Activated naive CD4-positive, alpha-beta T cell treated with anti-CD3 and anti-CD28 coated beads, Interleukin-2, amount 50 U/mL, for 16 hours (primary cell): ENCODE data around the gene RSPRY1.
"Not testable (repeated sequence)": the region's sequence is repeated elsewhere in the genome, so short reads cannot be mapped to it uniquely, and the experiment has no call there.

Experiments used
- DNase-seq: peaks from one replicate; pipeline ENCODE4 v3.0.0-alpha.2; 2020

The RSPRY1 gene

DNA sequence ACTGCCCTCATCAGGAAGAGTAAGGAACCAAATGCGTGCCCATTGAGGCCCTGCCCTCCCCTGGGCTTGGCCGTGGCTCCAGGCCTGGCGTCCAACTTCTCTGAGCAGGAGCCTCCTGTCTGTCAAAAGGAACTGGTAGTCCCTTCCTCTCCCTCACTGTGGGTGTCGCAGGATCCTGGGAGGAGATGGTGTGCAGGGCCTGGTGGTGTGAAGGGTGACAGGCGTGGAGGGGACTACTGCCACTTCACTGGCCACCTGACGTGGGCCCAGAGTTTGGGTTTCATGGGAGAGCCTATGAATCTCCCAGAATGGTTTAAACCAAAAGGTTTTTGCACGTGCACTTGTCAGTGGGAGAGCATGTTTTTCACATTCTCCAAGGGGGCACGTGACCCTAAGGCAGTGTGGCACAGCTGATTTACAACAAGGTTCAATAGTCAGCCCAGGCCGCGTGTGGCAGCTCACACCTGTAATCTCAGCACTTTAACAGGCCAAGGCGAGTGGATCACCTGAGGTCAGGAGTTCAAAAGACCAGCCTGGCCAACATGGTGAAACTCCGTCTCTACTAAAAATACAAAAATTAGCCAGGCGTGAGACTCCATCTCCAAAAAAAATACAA lies 71.4 kb downstream of the RSPRY1 start:
- DNase-seq = no peak

DNA sequence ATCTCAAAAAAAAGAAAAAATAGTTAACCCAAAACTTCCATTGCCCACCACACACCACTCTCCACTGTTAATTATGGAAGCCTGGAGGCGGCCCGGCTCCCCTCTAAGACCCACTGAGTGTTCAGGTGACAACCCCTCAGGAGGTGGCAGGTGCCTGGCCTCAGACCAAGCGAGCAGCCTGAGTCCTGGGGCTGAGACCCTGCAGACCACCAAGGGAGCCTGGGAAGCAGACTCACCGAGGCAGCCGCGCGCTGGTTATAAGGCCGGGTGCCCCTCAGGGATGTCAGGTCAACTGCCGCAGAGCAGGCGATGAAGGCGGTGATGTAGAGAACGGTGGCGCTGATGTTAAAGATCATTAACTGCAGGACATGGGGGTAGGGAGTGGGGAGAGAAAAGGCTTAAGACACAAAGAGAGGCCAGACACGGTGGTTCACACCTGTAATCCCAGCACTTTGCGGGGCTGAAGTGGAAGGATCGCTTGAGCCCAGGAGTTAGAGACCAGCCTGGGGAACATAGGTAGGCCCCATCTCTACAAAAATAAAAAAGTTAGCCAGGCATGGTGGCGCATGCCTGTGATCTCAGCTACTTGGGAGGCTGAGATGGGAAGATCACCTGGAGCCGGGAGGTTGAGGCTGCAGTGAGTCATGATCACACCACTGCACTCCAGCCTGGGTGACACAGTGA lies 72.2 kb downstream of the RSPRY1 start:
- DNase-seq = no peak

DNA sequence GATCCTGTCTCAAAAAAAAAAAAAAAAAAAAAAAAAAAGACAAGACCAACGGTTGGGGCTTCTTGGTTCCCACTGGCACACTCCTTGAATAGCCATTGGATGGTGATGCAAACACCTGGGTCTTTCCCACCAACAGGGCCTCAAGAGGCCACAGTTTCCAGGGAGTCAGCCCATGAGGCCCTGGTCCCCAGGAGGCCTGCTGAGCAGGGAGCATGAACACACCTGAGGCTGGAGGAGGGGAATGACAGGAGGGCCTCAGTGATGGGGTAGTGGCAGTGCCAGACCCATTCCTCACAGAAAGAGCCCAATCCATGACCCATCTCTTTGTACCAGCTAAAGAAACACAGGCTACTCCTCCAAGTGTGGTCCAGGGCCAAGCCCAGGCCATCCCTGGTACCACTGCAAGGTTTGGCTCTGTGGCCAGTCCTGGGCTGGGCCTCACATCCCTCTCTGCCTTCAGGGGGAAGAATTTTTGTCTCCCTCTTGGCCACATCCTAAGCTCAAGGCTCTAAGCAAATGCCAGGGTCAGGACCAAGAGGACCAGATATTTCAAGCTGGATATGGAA lies 72.9 kb downstream of the RSPRY1 start:
- DNase-seq = no peak

DNA sequence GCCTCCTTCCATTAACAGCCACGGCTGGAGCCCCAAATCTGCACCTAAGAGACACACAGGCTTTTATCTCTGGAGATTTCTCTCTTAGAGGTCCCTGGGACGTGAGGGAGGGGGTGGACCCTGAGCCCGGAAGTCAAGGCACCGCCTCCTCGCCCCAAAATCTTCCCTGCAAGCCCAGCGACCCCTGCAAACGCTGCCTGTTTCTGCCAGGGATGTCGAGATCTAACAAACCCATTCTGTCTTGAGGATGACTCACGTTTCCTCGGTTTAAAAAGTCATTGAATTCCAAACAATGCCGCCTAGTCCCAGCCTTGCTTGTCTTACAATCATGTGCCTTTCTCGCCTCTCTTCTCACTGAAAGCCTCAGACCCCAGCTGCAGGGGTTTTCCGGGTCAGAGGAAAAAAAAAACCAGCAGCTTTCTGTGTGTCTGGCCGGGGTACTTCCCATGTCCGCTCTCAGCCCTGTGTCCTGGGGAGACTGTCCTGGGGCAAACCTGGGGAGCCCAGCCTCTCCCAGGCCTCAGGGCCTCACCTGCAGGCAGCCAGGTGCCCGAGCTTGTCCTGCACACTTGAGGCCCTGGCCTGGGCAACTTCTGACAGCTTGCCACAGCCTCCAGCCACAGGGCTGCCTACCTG lies 74.3 kb downstream of the RSPRY1 start:
- no peak for DNase-seq

DNA sequence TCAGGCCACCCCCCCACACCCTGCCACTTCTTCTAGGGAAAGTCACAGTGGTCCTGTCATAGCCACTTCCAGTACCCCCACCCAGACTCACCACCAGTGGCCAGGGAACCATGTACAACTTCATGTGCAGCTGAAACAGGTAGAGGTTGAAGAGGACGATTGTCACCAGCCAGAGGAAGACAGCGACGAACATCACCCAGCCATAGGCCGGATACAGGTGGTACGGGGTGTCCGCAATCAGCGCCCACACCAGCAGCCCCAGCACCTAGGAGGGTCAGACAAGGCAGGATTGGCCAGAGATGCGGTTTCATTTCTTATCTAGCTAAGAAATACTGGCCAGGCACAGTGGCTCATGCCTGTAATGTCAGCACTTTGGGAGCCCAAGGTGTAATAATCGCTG lies 75.7 kb downstream of the RSPRY1 start:
- no peak for DNase-seq

DNA sequence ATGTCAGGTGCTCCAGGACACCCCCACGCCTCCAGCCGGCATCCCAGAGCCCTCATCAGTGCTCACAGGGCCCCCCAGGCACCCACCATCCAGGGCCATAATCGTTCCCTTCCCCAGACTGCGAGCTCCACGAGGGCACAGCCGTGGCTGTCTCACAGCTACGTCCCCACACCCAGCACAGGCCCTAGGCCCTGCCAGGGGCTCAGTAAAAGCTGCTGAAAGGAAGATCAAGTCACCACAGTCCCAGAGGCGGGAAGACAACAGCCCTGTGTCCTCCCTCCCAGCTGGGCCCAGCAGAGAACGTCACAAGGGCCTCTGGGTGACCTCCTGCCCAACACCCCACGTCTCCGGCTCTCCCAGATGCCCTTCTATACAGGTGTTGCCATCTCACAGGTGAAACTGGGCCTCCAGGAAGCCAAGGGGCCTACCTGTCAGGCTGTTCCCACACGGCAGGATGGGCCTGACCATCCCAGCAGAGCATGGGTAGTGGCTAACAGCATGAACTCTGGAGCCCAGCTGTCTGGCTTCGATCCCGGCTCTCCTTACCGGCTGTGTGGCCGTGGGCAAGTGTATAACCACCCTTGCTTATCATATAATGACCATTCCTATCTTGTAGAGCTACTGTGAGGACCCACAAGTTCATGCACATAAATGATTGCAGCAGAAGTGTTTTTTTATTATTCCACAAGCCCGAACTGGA lies 76.9 kb downstream of the RSPRY1 start:
- DNase-seq = no peak

DNA sequence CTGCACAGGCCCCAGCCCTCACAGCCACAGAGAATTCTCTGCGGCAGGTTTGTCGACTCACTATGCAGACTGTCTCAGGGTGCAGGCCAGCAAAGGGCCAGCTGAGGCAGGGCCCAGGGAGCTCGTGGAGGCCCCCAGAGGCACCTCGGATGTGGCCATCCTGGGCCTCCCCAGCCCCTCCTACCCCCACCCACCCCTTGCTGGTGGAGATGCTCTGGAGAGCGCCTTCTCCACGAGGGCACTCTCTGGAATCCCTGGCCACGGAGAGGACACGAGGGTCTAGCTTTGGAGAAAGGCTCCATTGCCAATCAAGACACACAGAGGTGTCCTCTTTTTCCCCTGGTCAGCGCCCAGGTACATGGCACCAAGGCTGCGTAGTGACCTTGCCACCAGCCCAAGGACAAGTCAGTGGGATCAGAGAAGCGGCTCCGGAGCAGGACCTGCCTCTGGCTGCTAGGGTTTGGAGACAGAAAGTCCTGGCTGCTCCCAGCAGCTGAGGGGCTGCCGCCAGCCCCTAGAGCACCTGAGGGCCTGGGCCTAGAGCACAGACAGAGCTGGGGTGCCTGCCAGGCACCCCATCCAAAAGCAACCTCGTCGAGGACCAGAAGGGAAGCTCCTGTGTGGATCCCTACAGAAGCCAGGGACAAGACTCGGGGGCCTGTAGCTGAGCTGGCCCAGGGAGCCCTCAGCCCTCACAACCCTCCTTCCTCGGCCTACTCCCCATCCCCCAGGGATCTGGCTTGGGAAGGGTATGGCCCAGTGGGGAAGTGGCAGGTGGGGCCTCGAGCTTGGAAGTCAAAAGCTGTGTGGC lies 77.6 kb downstream of the RSPRY1 start:
- DNase-seq = no peak

DNA sequence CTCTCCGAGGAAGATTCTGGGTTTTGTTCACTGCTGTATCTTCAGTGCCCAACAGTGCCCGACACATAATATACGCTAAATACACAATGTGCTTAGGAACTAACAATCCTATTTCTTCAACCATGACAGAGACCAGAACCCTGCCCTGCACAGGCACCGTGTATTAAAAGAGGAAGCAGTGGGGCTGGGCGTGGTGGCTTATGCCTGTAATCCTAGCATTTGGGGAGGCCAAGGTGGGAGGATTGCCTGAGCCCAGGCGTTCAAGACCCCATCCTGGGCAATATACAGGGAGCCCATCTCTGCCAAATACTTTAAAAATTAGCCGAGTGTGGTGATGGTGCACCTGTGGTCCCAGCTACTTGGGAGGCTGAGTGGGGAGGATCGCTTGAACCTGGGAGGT lies 78.3 kb downstream of the RSPRY1 start:
- DNase-seq = no peak

DNA sequence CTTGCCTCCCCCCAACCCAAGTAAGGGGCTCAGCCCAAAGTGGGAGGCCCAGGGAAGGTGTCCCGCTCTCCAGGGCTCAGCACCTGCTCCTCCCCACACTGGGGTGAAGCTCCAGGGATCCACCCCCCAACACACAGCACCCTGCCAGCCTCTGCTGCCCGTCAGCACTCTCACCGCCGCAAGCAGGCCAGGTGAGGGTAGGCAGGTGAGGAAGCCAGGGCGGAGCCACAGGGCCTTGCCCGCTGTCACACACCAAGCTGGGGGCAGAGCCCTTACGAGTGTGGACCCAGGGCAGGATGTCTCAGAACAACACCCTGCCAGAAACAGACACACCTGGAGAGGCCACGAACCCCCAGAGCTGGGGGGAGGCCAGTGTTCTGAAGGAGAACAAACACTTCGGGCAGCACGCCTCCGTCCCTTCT lies 78.8 kb downstream of the RSPRY1 start:
- no peak for DNase-seq

DNA sequence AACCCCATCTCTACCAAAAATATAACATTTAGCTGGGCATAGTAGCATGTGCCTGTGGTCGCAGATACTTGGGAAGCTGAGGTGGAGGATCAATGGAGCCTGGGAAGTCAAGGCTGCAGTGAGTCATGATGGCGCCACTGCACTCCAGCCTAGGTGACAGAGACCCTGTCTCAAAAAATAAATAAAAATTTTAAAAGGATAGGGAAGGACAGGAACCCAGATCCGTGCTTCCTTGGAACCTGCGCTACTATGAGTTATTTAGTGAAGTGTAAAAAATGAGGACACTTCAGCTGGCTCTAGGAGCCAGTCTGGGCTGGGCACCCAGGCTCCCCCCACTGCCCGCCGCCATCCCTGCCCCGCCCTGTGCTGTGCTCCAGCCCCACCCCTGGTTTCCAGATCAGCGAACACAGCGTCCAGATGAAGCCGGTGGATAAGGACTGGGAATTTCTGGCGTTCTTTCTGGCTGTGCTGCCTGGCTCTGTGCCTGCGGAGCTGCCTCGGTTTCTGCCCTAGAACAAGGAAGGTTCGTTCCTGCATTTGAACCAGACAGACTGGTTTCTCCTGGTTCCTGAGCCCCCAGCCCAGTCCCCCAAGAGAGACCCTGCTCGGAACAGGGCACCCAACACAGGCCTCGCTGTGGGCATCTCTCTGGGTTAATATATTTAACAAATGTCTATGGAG lies 79.9 kb downstream of the RSPRY1 start:
- no peak for DNase-seq

DNA sequence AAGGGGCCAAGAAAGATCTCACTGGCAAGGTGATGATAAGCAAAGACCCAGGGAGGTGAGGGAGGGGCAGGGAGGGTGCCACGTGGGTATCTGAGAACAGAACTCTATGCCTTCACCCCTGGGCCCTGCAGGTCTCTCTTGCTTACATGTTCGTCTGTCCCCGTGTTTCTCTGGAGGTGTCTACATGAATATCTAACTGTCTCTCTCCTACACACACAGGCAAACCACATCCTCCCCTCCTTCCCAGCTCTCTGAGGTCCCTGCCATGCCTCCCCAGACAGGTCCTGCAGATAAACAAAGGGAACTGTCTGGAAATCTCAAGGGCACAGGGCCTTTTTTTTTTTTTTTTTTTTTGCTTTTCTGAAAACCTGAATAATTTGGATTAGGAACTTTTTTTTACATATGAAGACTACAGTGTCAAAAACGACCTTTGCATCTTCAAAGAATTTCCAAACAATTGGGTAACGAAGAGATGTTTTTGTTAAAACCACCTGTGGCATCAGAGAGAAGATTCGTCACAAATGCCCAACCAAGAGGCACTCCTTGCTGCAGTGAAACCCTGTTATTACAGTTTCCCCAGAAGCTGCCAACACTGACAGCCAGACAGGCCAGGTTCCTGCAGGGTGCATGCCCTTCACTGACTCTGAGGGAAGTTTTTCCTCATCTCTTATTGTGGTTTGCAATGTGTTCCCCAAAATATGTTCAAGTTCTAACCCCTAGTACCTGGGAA lies 80.6 kb downstream of the RSPRY1 start:
- peak; percentile 42 for DNase-seq

DNA sequence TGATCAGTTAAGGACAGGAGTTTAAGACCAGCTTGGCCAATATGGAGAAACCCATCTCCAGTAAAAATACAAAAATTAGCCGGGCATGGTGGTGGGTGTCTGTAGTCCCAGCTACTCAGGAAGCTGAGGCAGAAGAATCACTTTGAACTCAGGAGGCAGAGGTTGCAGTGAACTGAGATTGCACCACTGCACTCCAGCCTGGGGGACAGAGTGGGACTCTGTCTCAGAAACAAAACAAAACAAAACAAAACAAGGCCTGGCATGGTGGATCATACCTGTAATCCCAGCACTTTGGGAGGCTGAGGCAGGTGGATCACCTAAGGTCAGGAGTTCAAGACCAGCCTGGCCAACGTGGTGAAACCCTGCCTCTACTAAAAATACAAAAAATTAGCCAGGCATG lies 81.2 kb downstream of the RSPRY1 start:
- DNase-seq = not testable (repeated sequence)

DNA sequence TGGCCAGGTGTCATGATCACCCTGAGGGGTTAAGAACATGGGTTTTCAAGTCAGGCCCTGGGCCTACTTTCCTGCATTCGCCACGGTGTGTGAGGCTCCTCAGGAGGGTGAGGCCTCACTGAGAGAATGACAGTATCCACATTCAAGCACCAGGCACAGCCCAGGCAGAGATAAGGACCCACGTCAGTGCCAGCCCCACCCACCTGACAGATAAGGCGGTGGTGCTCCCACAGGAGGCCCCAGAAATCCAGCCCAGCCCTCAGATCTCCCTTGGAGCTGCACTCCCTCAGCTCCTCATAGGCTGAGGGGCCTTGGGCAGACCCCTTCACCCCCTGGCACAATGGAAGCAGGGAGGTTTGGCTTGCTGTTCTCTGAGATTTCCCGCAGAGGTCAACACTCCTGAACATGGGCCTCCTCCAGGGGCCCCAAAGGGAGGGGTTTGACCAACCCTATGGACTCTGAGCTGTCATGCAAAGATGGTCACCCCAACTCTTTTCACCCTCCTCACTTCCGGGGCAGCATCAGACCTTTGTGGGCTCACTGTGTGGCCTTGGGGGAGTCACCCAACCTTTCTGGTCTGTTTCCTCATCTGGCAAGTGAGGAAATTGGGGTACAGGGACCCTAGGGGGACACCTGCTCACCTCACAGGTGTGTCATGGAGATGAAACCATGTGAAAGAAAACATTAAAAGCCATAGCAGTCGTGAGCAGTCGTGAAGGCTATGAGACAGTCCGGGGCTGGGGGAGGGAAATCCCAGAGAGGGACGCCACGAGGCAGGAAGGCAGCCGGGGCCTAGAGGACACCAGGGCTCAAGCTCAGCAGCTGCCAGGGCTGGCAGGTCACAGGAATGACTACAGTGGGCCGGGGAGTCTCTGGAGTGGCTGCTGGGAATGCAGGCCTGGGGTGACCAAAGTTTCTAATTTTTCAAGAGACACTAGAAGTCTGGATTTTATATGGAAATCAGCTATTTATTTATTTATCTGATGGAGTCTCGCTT lies 83.0 kb downstream of the RSPRY1 start:
- DNase-seq = no peak

DNA sequence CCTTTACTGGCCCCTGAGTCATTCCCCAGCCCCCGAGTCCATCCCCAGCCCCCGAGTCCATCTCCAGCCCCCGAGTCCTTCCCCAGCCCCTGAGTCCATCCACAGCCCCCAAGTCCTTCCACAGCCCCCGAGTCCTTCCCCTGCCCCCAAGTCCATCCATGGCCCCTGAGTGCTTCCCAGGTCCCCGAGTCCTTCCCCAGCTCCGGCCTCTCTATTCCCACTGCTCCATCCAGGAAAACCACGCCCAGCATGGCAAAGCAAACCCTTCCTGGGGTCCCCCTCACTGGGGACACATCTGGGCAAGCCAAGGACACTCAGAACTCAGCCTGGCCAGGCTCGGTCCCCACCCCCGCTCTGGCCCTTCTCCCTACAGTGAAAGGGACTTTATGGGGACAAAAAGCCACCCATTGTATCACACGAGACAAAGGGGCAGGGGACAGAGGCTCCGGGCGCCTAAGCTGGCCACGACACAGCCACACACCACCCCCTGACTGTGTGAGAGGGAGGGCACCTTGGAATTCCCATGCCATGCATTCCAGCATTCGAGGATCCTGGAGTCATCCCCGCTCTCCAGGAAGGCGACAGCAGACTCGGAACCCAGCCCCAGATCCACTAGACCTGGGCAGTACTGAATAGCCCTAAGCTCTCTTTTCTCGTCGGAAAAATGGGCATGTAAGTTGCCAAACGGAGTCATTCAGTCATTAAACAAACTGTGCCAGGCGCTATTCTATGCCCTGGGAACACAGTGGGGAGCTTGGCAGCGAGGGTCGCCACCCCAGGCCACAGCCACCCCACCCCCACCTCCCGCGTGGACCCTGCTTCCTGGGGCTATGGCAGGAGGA lies 84.3 kb downstream of the RSPRY1 start:
- no peak for DNase-seq

DNA sequence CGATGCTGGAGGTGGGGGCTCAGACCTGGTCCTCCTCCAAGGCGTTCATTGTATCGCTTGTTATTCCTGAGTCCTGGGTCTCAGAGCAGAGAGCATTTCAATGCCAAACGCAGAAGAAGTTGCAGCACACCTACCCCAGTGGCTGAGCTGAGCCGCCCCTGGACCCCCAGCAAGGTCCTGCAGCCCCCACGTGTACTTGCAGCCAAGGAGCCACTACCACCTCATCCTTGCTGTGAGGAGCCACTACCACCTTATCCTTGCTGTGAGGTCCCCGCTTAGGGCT lies 84.9 kb downstream of the RSPRY1 start:
- DNase-seq = no peak

DNA sequence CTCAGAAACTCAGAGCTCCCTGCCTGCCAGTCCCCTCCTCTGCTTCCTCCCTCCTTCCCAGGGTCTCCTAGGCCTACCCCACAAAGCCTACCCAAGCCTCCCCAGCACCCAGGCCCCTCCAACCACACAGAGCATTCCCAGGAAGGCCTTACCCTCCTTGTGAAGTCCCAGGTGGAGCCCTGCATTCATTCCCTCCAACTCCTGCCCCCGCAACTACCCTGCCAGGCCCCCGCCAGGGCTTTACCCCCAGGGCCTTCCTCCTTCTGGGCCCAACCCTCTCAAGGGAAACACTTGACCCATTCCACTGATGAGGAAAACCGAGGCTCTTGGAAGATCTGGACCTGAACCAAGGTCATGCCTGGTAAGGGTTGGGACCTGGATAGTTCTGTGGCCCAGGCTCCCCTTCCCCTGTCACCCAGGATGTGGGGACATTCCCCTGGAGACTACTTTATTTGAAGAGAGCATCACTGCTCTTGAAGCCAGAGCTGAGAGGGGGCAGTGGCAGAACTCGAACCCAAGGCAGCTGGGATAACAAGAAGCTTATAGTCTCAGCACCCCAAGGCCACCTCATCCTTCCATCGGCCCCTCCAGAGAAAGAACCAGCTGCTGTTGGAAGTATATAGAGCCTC lies 85.9 kb downstream of the RSPRY1 start:
- DNase-seq = no peak

DNA sequence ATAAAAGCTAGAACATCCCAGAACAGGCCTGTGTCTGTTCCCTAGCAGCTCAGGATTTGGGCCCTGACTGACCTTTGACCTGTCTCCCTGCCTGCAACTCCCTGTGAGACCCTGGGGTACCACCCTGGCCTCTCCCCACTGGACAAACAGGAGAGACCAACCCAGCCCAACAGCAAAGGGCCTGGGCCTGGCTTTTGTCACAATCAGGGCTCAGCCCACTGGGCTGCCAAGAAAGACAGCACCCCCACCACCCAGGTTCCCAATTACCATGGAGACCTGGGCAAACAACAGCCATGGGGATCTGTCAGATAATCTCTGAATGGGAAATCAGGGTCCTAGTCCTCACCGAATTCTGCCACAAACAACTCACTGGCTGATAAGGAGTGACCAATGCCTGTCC lies 87.2 kb downstream of the RSPRY1 start:
- DNase-seq = no peak

DNA sequence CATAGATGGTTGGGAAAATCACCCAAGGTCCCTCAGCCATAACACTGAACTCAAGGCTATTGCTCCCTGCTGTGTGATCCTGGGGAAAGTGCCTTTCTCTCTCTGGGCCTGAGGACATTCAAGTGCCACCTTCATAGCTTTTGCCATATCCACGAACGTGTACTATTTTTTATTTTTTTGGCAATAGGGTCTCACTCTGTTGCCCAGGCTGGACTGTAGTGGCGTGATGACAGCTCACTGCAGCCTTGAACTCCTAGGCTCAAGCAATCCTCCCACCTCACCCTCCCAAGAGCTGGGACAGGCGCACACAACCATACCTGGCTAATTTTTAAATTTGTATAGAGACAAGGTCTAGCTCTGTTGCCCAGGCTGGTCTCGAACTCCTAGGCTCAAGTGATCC lies 87.7 kb downstream of the RSPRY1 start:
- DNase-seq = no peak

DNA sequence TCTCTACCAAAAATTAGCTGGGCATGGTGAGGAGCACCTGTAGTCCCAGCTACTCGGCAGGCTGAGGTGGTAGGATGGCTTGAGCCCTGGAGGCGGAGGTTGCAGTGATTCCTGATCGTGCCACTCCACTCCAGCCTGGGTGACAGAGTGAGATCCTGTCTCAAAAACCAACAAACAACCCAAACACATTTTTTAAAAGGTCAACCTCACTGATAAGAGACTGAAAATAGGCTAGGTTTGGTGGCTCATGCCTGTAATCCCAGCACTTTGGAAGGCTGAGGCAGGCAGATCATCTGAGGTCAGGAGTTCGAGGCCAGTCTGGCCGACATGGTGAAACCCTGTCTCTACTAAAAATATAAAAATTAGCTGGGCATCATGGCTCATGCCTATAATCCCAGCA lies 89.8 kb downstream of the RSPRY1 start:
- DNase-seq = not testable (repeated sequence)
